GOT3 (cell line): Measurements from ENCODE around the gene RIOK2.
"Not testable (repeated sequence)": the region's sequence is repeated elsewhere in the genome, so short reads cannot be mapped to it uniquely, and the experiment has no call there.

Source experiments
- DNase-seq: peaks from one replicate; lab custom pipeline; 2025; ENCODE audit warnings: mixed read lengths; lab: John Stamatoyannopoulos, UW

Gene RIOK2

GRCh38 chr5:97167435-97167834 is 15.6 kb downstream of the RIOK2 start:
- DNase-seq, result no peak

DNA sequence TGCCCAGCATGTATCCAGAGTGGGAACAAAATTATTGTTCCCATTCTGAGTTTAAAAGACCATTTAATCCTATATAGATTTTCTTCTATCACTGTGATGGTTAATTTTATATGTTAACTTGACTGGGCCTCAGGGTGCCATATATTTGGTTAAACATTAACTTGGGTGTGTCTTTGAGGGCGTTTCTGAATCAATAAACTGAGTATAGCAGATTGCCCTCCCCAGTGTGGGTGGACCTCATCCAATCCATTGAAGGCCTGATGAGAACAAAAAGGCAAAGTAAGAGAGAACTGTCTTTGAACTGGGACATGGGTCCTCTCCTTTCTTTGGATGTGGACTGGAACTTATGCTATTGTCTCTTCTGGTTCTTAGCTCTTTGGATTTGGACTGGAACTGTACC is 17.3 kb downstream of the RIOK2 start:
- no peak for DNase-seq

DNA sequence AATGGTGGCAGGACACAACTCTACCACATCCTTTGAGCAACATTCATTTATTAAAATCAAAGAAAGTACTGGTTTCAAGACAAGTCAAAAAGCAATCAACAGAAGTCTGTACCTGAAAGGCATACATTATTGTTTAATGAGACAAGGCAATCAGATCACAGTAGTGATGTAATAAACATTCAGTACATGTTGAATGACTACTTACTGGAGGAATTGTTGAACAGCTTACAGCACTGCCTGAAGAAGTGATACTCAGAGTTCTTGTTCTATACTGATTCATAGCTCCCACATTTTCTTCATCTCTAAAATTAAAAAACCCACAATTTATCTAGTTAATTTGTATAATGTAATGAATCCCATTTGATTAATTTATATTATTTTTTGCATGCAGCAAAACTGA is 18.2 kb downstream of the RIOK2 start:
- no peak for DNase-seq

- no peak for DNase-seq
Measured at GRCh38 chr5:97163790-97164285, 19.2 kb downstream of the RIOK2 start.

- DNase-seq, result no peak
Measured at GRCh38 chr5:97163360-97163764, 19.7 kb downstream of the RIOK2 start.

- DNase-seq, result no peak
Measured at GRCh38 chr5:97162045-97162444, 21.0 kb downstream of the RIOK2 start.

DNA sequence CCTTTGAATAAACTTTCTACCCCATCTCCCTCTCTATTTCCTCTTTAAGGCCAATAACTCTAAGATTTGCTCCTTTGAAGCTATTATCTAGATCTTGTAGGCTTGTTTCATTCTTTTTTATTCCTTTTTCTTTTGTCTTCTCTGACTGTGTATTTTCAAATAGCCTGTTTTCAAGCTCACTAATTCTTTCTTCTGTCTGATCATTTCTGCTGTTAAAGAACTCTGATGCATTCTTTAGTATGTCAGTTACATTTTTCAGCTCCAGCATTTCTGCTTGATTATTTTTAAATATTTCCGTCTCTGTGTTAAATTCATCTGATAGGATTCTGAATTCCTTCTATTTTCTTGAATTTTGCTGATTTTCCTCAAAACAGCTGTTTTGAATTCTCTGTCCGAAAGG is 25.4 kb downstream of the RIOK2 start:
- no peak for DNase-seq

GRCh38 chr5:97151370-97151769 is 31.7 kb downstream of the RIOK2 start:
- no peak for DNase-seq

- no peak for DNase-seq
Measured at GRCh38 chr5:97150401-97150800, 32.6 kb downstream of the RIOK2 start.

DNA sequence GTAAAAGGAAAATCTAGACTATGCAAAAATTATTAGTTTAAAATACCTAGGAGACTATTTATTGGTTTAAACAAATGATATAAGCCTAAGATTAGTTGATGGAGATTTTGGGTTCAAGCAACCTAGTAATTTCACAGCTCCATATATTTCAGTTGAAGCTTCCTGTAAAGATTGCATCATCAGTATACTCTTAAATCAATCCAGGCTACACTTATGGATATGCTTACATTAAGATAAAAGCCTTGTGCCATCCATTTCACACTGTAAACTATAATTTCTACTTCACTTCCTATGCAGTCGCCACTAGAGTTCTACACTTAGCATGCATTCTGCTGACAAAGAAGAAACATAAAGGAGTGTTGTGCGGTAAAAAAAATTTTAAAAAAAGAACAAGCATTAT is 33.3 kb downstream of the RIOK2 start:
- no peak for DNase-seq

DNA sequence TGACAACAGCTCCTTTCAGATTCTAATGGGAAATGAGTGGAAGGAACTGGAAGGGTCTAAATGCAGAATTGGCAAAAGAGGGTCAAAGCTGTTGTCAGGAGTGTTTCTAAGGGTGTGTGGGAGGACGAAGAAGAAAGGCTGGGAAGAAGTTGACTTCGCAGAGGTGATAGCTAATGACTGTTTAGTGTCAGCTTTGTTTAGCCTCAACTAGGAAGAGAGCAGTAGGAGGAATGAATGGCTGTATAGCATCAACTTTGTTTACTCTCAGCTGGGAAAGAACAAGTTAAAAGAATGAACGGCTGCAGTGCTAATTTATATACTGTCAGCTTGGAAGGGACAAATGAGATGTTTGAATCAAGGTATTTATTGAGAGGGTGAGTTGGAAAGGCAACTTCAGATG is 34.8 kb downstream of the RIOK2 start:
- no peak for DNase-seq

- DNase-seq, result no peak
Measured at GRCh38 chr5:97143704-97144103, 39.3 kb downstream of the RIOK2 start.

- no peak for DNase-seq
Measured at GRCh38 chr5:97142521-97143254, 40.4 kb downstream of the RIOK2 start, which contains the start of gene LIX1. LIX1 (minus strand) TSS chr5:97142611; CDS start chr5:97142576, 35 bp downstream.

DNA sequence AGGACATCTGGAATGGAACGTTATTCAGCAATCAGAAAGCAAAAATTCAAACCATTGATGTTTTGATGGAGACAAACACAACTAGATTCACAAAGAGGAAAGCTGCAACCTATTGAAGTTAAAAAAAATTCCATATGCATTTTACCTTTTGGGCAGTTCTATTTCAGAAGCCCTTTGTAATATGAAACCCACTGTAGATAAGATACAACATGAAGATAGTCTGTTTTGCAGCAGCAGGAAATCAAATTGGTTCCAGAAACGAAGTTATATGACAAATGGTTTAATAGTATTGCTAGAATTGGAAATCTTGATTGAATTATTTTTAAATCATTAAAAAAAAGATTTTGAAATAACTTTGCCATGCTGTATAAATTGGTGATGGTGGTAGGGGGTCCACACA is 41.5 kb downstream of the RIOK2 start:
- no peak for DNase-seq

GRCh38 chr5:97141031-97141430 is 42.0 kb downstream of the RIOK2 start:
- DNase-seq, result no peak

DNA sequence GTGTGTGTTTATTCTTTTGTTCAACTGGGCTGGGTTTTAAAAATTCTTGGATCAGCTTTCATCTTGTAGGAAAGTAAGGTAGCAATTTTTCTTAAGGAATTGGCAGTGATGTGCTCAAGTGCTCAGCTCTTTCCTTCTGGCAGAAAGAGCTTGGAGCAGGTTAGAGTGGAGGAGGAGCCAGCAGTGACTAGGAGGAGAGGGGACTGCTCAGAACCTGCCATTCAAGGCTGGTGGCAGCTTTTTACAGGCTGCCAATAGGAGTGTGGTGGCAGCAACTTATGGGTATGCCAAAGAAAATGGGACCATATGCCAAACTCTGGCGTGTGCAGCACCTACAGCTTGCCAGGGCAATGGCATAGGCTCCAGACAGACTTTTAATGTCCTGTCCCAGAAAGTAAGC is 42.8 kb downstream of the RIOK2 start:
- DNase-seq, result not testable (repeated sequence)

- no peak for DNase-seq
Measured at GRCh38 chr5:97136475-97136874, 46.6 kb downstream of the RIOK2 start.

- no peak for DNase-seq
Measured at GRCh38 chr5:97135868-97136267, 47.2 kb downstream of the RIOK2 start.

DNA sequence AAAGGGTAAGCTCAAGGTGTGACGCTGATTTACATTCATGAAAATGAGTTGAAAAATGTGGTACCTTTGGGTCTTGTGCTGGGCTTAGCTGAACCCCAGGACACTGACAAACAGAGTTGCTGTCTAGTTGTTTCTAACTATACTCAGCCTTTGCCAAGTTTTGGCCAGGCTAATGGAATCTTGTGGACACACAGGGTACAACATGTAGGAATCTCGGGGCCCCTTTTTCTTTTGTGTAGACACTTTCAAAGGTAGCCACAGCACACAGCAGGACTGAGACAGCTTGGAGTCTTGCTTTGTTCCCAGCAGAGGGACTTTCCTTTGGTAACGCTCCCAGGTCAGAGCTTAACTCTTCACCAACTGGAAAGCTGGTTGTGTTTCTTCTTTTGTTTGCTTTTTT is 48.4 kb downstream of the RIOK2 start:
- no peak for DNase-seq

- DNase-seq, result no peak
Measured at GRCh38 chr5:97133101-97133500, 49.9 kb downstream of the RIOK2 start.

- no peak for DNase-seq
Measured at GRCh38 chr5:97131921-97132320, 51.1 kb downstream of the RIOK2 start.

GRCh38 chr5:97131139-97131710 is 51.8 kb downstream of the RIOK2 start:
- no peak for DNase-seq

DNA sequence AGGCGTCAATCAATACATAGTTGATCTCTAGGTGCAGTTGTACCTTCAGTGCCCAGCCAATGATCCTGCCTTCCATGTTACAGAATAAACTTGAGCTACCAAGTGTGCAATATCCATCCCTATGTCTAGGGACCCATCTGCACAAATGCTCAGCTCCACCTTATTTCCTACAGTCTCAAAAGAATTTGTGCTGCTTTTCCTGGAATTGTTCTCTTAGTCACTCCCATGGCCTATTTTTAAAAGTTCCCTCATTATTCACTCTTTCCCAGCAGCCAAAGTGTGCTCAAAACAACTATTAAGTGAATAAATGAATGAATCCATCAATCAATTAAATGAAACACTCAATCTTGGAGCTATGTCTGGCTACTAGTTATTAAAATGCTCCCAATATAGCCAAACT is 55.3 kb downstream of the RIOK2 start:
- DNase-seq, result no peak
